ENCODE measurements around the gene RSPO3.

Gene RSPO3

DNA sequence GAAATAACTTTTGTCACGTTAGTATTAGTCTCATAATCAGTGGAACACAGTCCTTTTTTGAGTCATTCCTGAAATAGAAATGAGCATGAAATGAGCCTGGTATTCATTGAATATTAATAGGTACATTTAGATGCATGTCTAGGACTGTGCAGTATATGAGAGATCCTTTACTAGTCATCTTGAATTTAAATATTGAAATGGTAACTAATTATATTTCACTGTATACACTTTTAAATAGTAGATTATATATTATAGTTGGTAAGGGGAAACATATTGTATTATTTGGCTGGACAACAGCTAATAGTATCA lies 59.4 kb downstream of the RSPO3 start:
- TF ChIP-seq, protein P1, sequence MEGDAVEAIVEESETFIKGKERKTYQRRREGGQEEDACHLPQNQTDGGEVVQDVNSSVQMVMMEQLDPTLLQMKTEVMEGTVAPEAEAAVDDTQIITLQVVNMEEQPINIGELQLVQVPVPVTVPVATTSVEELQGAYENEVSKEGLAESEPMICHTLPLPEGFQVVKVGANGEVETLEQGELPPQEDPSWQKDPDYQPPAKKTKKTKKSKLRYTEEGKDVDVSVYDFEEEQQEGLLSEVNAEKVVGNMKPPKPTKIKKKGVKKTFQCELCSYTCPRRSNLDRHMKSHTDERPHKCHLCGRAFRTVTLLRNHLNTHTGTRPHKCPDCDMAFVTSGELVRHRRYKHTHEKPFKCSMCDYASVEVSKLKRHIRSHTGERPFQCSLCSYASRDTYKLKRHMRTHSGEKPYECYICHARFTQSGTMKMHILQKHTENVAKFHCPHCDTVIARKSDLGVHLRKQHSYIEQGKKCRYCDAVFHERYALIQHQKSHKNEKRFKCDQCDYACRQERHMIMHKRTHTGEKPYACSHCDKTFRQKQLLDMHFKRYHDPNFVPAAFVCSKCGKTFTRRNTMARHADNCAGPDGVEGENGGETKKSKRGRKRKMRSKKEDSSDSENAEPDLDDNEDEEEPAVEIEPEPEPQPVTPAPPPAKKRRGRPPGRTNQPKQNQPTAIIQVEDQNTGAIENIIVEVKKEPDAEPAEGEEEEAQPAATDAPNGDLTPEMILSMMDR (IDR thresholded peaks at IDR 0.05; ENCODE audit: low read depth, low read length, missing control alignments): no peak
- no peaks in the 10 kb centered on the region for H3K36me3 ChIP-seq (replicated peaks)
- H3K27ac ChIP-seq: no peak overlapping the region
- H3K4me3 ChIP-seq (ENCODE audit: low read depth, low read length): no peak overlapping the region
- DNase-seq: no peak
- no peaks in the 10 kb centered on the region for H3K27me3 ChIP-seq (replicated peaks)
- in situ Hi-C loops (cut with HindIII; ENCODE audit: low pct_ligation_motif_present, low sequenced_read_pairs): no loop called here

DNA sequence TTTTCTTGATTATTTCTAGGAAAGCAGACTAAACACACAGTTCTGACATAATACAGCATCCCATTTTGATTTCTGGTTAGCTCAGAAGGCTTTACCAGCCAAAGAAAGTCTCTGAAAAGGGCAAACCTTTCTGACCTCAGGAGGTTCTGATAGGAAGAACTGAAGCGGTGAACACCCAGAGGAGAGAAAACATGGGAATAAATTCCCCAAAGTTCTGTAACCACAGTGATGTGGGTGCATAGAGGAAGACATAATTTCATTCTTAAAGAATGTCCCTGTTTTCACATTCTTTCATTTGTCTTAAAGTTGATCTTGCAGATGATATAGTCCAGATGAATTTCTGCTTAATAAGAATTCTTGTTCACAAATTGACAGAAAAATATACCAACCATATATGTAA lies 60.3 kb downstream of the RSPO3 start:
- in situ Hi-C loops (cut with HindIII; ENCODE audit: low pct_ligation_motif_present, low sequenced_read_pairs): no loop called here
- no peak overlapping the region for H3K4me3 ChIP-seq (ENCODE audit: low read depth, low read length)
- no peaks in the 10 kb centered on the region for H3K36me3 ChIP-seq (replicated peaks)
- TF ChIP-seq, protein P1 (IDR thresholded peaks at IDR 0.05; ENCODE audit: low read depth, low read length, missing control alignments): no peak
- peak overlapping the region; percentile 51 for H3K27ac ChIP-seq
- H3K27me3 ChIP-seq (replicated peaks): no peaks in the 10 kb centered on the region
- DNase-seq: peak; percentile 52

DNA sequence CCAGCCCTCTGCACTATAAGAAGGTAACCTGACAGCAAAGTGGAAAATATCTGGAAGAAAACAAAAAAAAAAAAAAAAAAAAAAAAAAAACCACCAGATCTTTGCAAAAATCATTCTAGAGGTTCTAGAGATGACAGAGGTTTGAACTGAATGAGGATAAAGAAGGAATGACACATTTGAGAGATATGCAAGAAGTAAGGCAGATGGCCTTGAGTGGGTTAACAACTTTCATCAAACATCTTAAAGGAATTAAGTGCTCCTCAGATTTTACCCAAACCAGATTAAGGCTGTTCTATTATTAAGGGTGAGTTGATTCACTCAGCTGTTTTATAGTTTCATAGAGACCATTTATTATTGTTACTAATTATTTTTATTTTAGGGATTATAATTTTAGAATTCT lies 62.0 kb downstream of the RSPO3 start:
- DNase-seq: no peak
- in situ Hi-C loops (cut with HindIII; ENCODE audit: low pct_ligation_motif_present, low sequenced_read_pairs): no loop called here
- H3K27ac ChIP-seq: no peak overlapping the region
- TF ChIP-seq, protein P1 (IDR thresholded peaks at IDR 0.05; ENCODE audit: low read depth, low read length, missing control alignments): no peak
- H3K27me3 ChIP-seq (replicated peaks): no peaks in the 10 kb centered on the region
- no peaks in the 10 kb centered on the region for H3K36me3 ChIP-seq (replicated peaks)
- no peak overlapping the region for H3K4me3 ChIP-seq (ENCODE audit: low read depth, low read length)

DNA sequence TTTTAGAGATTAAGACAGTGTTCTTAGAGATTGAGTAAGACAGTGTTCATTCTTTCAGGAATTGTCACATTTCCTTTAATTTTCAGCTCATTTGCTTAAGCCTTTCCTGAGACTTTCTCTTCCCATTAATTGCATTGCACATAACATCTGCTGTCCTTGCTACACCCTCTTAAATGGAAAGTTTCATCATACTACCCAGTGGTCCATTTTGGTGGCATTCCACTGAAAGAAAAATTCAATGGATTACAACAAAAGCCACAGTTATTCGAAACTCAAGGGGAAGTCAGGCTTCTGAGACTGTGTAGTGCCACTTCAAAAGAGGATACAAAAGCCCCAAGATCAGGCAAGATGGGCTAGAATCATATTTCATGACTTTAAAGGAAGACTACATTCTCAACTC lies 64.0 kb downstream of the RSPO3 start:
- no peak for DNase-seq
- no peaks in the 10 kb centered on the region for H3K36me3 ChIP-seq (replicated peaks)
- in situ Hi-C loops (cut with HindIII; ENCODE audit: low pct_ligation_motif_present, low sequenced_read_pairs): no loop called here
- H3K4me3 ChIP-seq (ENCODE audit: low read depth, low read length): no peak overlapping the region
- TF ChIP-seq, protein P1 (IDR thresholded peaks at IDR 0.05; ENCODE audit: low read depth, low read length, missing control alignments): no peak
- H3K27me3 ChIP-seq (replicated peaks): no peaks in the 10 kb centered on the region
- no peak overlapping the region for H3K27ac ChIP-seq

DNA sequence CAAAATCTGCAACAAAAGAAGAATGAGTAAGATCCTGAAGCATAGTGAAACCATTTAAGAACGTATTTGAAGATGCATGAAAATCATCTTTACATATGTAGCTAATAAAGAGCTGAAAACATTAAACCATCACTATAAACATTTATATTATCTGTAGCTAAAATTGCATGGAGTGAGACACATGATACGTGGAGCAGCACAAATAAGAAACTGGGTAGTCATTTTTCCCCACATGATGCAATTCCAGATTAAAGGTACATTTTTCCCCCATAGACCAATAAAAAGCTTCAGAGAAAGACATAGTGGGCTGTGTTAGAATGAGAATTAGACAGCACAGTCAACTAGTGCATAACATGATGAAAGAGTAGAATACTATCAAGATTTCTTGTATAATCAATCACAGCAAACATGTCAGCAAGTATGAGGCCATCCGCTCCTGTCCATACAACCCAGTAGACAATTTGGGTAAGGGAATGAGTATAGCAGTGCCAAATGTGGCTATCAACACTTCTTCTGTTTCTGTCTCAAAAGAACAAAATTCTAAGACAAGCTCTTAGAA lies 67.0 kb downstream of the RSPO3 start:
- no peak overlapping the region for H3K27ac ChIP-seq
- in situ Hi-C loops (cut with HindIII; ENCODE audit: low pct_ligation_motif_present, low sequenced_read_pairs): no loop called here
- H3K27me3 ChIP-seq (replicated peaks): no peaks in the 10 kb centered on the region
- H3K36me3 ChIP-seq (replicated peaks): no peaks in the 10 kb centered on the region
- DNase-seq: no peak
- H3K4me3 ChIP-seq (ENCODE audit: low read depth, low read length): no peak overlapping the region
- TF ChIP-seq, protein P1 (IDR thresholded peaks at IDR 0.05; ENCODE audit: low read depth, low read length, missing control alignments): no peak

DNA sequence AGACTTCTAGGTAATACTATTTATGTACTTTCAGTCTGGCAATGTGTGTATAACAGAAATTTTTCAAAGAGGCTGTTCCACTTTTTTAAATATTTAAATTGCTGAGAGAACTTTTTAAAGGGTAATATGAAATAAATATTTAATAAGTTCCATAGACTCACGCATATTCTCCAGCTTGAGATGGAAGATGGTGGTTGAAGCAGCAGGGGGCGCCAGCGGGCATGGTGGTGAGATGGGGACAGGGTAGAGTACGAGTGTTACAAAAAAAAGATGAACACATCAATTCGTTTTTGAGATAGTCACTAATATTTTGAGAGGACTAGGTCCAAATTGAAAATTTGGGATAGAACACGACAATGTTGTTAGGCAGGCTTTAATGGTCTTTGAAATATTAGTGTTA lies 68.4 kb downstream of the RSPO3 start:
- no peak for DNase-seq
- in situ Hi-C loops (cut with HindIII; ENCODE audit: low pct_ligation_motif_present, low sequenced_read_pairs): no loop called here
- no peak overlapping the region for H3K27ac ChIP-seq
- H3K27me3 ChIP-seq (replicated peaks): no peaks in the 10 kb centered on the region
- TF ChIP-seq, protein P1 (IDR thresholded peaks at IDR 0.05; ENCODE audit: low read depth, low read length, missing control alignments): peak; percentile 59
- H3K36me3 ChIP-seq (replicated peaks): no peaks in the 10 kb centered on the region
- H3K4me3 ChIP-seq (ENCODE audit: low read depth, low read length): no peak overlapping the region
